AG08395 (cell line): Measurements from ENCODE around the gene SSBP2.
A peak's percentile ranks its signal among the peaks of the same experiment; 100 is the strongest.
"Not testable (repeated sequence)": the region's sequence is repeated elsewhere in the genome, so short reads cannot be mapped to it uniquely, and the experiment has no call there.

Experiments
- DNase-seq: peaks from one replicate; pipeline ENCODE4 v3.0.0; 2012; ENCODE audit warnings: mixed read lengths, low spot score

Gene SSBP2

GRCh38 chr5:81426359-81427030 is 324.4 kb downstream of the SSBP2 start:
- DNase-seq, result no peak

- DNase-seq, result peak; percentile 17
These were observed 325.3 kb downstream of the SSBP2 start for GRCh38 chr5:81425569-81425968.

- DNase-seq, result no peak
These were observed 326.2 kb downstream of the SSBP2 start for GRCh38 chr5:81424728-81425127.

- DNase-seq, result peak; percentile 11
These were observed 328.2 kb downstream of the SSBP2 start for GRCh38 chr5:81422671-81423070.

GRCh38 chr5:81420039-81420667 is 330.7 kb downstream of the SSBP2 start:
- peak; percentile 85 for DNase-seq

- no peak for DNase-seq
These were observed 332.3 kb downstream of the SSBP2 start for GRCh38 chr5:81418606-81419005.

GRCh38 chr5:81417052-81417451 is 333.8 kb downstream of the SSBP2 start:
- no peak for DNase-seq

GRCh38 chr5:81409896-81410295 is 341.0 kb downstream of the SSBP2 start:
- no peak for DNase-seq

GRCh38 chr5:81409361-81409760 is 341.5 kb downstream of the SSBP2 start:
- DNase-seq, result no peak

GRCh38 chr5:81408496-81408895 is 342.4 kb downstream of the SSBP2 start:
- DNase-seq, result peak; percentile 3

- DNase-seq, result not testable (repeated sequence)
These were observed 343.1 kb downstream of the SSBP2 start for GRCh38 chr5:81407811-81408210.

GRCh38 chr5:81405126-81405891 is 345.6 kb downstream of the SSBP2 start:
- no peak for DNase-seq

- DNase-seq, result no peak
These were observed 348.5 kb downstream of the SSBP2 start for GRCh38 chr5:81402192-81402930.

- DNase-seq, result no peak
These were observed 349.6 kb downstream of the SSBP2 start for GRCh38 chr5:81401266-81401665.

GRCh38 chr5:81400375-81400774 is 350.5 kb downstream of the SSBP2 start:
- DNase-seq, result no peak

GRCh38 chr5:81398741-81399140 is 352.2 kb downstream of the SSBP2 start:
- no peak for DNase-seq

- peak; percentile 54 for DNase-seq
These were observed 353.7 kb downstream of the SSBP2 start for GRCh38 chr5:81397176-81397575.

GRCh38 chr5:81395262-81395661 is 355.6 kb downstream of the SSBP2 start:
- no peak for DNase-seq

- DNase-seq, result peak; percentile 17
These were observed 356.8 kb downstream of the SSBP2 start, which contains the start of gene ACOT12 for GRCh38 chr5:81393783-81394718. TSS of gene ACOT12 (minus strand) at chr5:81394134. CDS start at chr5:81394114, 20 bp downstream.

- DNase-seq, result no peak
These were observed 357.5 kb downstream of the SSBP2 start for GRCh38 chr5:81393430-81393782.

- DNase-seq, result no peak
These were observed 361.9 kb downstream of the SSBP2 start for GRCh38 chr5:81389025-81389424.
